Coronary artery (tissue), 2 donors: ENCODE data around the gene GAREM1.
A peak's percentile ranks its signal among the peaks of the same experiment; 100 is the strongest.

Experiments
- DNase-seq: peaks from one replicate; pipeline ENCODE4 v3.0.0-alpha.2; 2017; ENCODE audit warnings: low spot score
- H3K27ac ChIP-seq, 2 donors: fragments of 200-600 bp; sonication (generic); one replicate each; pipeline ENCODE4 v1.5.1; 2016 to 2019
- H3K4me3 ChIP-seq: fragments of 200-600 bp; sonication (generic); 2 replicates; pipeline ENCODE4 v1.5.1; 2016; ENCODE audit warnings: mild to moderate bottlenecking, moderate library complexity
- CTCF ChIP-seq: fragments of 200-600 bp; sonication (generic); IDR thresholded peaks from one replicate; pipeline ENCODE4 v1.5.1; 2019; ENCODE audit warnings: antibody characterized with exemption

The GAREM1 gene

DNA sequence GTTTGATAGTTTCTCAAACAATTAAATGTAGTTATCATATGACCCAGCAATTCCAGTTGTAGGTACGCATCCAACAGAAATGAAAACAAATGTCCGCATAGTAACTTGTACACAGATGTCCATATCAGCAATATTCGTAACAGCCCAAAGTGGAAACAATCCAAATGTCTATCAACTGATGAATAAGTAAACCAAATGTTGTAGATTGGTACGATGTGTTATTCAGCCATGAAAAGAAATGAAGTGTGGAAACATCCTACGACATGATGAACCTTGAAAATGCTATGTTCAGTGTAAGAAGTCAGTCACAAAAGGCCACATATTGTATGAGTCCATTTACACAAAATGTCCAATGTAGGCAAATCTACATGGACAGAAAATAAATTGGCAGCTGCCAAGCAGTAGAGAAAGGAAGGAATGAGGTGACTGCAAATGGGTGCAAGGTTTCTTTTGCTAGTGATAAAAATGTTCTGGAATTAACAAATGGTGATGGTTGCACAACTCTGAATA lies 26.9 kb downstream of the GAREM1 start:
- DNase-seq = no peak
- Histone ChIP-seq H3K27ac (no peak overlapping the region), H3K4me3 (no peak overlapping the region)
- no peak for TF ChIP-seq CTCF

DNA sequence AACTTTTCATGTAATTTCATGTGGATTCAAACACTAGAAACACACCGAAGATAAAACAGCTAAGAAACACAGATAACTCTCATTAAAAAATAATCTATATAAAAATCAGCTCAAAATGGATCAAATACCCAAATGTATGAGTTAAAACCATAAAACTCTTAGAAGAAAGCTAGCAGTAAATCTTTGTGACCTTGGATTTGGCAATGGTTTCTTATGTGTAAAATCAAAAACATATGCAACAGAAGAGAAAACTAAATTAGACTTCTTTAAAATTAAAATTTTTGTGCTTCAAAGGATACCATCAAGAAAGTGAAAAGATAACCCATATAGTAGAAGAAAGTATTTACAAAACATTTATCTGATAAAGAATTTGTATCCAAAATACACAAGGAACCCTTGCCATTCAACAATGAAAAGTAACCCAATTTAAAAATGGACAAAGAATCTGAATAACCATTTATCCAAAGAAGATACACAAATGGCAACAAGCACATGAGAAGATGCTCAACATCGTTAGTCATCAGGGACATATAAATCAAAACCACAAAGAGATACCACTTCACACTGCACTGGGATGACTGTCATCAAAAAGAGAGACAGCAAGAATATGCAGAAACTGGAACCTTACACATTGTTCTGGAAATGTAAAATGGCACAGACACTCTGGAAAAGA lies 27.5 kb downstream of the GAREM1 start:
- no peak for DNase-seq
- no peak for TF ChIP-seq CTCF
- Histone ChIP-seq H3K27ac (no peak overlapping the region), H3K4me3 (no peak overlapping the region)

DNA sequence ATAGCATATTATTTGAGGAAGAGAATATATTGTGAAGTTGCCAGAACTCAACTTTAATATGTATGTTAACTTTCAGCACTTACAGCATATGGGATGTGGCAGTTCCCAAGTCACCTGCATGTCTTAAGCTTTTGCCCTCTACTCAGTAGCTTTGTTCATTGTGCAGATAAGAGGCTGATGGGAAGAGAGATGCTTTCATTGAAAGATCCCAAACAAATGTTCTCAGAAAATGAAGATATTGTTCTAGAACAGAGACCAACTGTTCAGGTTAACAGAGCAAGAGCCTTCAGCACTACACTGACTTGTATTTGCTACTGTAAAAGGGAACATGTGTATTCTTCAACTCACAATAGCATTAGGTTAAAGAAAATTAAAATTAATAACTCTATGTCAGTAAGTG lies 28.1 kb downstream of the GAREM1 start:
- TF ChIP-seq CTCF = no peak

GRCh38 chr18:32441533-32441932 lies 29.1 kb downstream of the GAREM1 start:
- H3K4me3 ChIP-seq = peak overlapping the region; percentile 56
- DNase-seq = no peak
- H3K27ac ChIP-seq = no peak overlapping the region
- TF ChIP-seq CTCF = no peak

More for the DNA sequence above, 28.1 kb downstream of the GAREM1 start:
- no peak overlapping the region for H3K27ac ChIP-seq
- DNase-seq = no peak
- H3K4me3 ChIP-seq = no peak overlapping the region

- no peak for DNase-seq
- no peak overlapping the region for H3K4me3 ChIP-seq
- H3K27ac ChIP-seq = no peak overlapping the region
- TF ChIP-seq CTCF = no peak
Observed at GRCh38 chr18:32440518-32440917, 30.2 kb downstream of the GAREM1 start.

DNA sequence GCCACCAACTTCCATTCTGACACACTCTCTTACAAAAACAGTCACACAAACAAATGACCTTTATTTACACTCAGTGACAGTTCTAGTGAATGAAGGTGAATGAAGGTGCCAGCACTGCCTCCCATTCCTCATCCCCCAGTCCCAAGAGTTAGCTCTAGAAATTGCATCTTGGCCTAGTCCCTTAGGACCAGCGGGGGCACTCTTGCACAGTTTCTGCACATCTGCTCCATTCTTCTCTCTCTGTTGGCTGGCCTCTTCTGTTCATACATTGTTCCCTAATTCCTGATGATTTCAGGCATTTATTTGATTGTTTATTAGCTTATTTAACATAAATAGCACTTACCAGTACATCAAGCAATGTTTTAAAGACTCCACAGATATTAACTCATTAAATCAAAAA lies 30.9 kb downstream of the GAREM1 start:
- no peak for TF ChIP-seq CTCF
- Histone ChIP-seq H3K27ac (no peak overlapping the region), H3K4me3 (no peak overlapping the region)
- DNase-seq = no peak

DNA sequence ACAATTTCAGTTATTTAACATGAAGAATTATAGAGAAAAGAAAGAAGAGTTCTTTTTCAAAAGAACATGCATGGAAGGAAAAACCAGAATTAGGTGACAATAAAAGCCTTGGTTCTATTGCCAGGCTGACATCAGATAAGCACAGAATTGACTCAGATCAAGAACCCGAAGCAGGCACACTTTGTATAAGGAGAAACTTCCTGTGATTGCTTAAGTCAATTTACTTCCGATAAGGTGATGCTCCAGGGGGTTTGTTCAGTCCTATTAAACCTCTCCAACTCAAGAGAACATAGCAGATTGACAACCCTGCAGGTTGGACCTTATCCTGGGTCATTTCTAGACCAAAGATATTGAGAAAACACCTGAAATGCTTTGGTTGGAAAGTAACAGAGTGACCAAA lies 31.4 kb downstream of the GAREM1 start:
- no peak for TF ChIP-seq CTCF
- DNase-seq = no peak
- no peak overlapping the region for H3K27ac ChIP-seq
- H3K4me3 ChIP-seq = no peak overlapping the region
